ENCODE measurements around the gene CFAP65. TPM values are rescaled to one million over a fixed set of nuclear protein-coding genes. Genes with fewer than 3 reads are reported as not detected.

CFAP65 gene
- total and polyA plus RNA-seq, 2 of the 13 experiments (the other 11 are each of a cell fraction or from before 2014, with no cell fraction given) = 0.05 TPM; not detected in 1

GRCh38 chr2:219058541-219059374 lies 17.4 kb upstream of the CFAP65 start (continued):
- TF ChIP-seq REST (IDR thresholded peaks at IDR 0.05; ENCODE audit: borderline replicate concordance in 1 of 2, low read depth in 1 of 2, low read length in 2 of 2) (no peak), ZNF691 (CRISPR knock-in tag; IDR thresholded peaks at IDR 0.05; ENCODE audit: borderline replicate concordance, low read depth) (peak; percentile 84; the same call in 1 of the 2 replicates), BRD4 (CRISPR knock-in tag; IDR thresholded peaks at IDR 0.05) (peak; percentile 57; the same call in 1 of the 2 replicates), GFI1 (CRISPR knock-in tag; IDR thresholded peaks at IDR 0.05; ENCODE audit: borderline replicate concordance) (peak; percentile 60; the same call in 1 of the 2 replicates), NR2C2 (CRISPR knock-in tag; IDR thresholded peaks at IDR 0.05; ENCODE audit: borderline replicate concordance) (peak; percentile 52; the same call in 1 of the 2 replicates), ARNT2 (CRISPR knock-in tag; IDR thresholded peaks at IDR 0.05; ENCODE audit: low read depth) (peak; percentile 59), ZNF574 (CRISPR knock-in tag; IDR thresholded peaks at IDR 0.05) (peak; percentile 73), SIN3A (IDR thresholded peaks at IDR 0.05; ENCODE audit: borderline replicate concordance, low read depth, low read length) (peak; percentile 42; the same call in 1 of the 2 replicates), SOX6 (IDR thresholded peaks at IDR 0.05) (no peak), SOX6 (CRISPR knock-in tag; IDR thresholded peaks at IDR 0.05) (peak; percentile 97), ZNF343 (CRISPR knock-in tag; IDR thresholded peaks at IDR 0.05) (peak; percentile 86; the same call in 1 of the 2 replicates), ZSCAN5A (CRISPR knock-in tag; IDR thresholded peaks at IDR 0.05; ENCODE audit: borderline replicate concordance) (0 out of 2 replicates have a peak, but pooled peaks have one; percentile 34), JUND (CRISPR knock-in tag; IDR thresholded peaks at IDR 0.05) (0 out of 2 replicates have a peak, but pooled peaks have one; percentile 21), RNF2 (conservative IDR thresholded peaks at IDR 0.05; ENCODE audit: low read depth) (peak; percentile 87), EED (CRISPR knock-in tag; IDR thresholded peaks at IDR 0.05) (0 out of 2 replicates have a peak, but pooled peaks have one; percentile 9), ZSCAN25 (CRISPR knock-in tag; IDR thresholded peaks at IDR 0.05) (peak; percentile 48; the same call in 1 of the 2 replicates), ZNF83 (CRISPR knock-in tag; IDR thresholded peaks at IDR 0.05; ENCODE audit: borderline replicate concordance) (0 out of 2 replicates have a peak, but pooled peaks have one; percentile 7), IRF1 (CRISPR knock-in tag; IDR thresholded peaks at IDR 0.05; ENCODE audit: low read depth) (0 out of 2 replicates have a peak, but pooled peaks have one; percentile 54)

Measured in HepG2 (cell line).